ENCODE data around the gene VARS2.
"Not testable (repeated sequence)": the region's sequence is repeated elsewhere in the genome, so short reads cannot be mapped to it uniquely, and the experiment has no call there.

VARS2 gene

GRCh38 chr6:30898750-30899360 lies 15.2 kb upstream of the VARS2 start:
- DNase-seq (ENCODE audit: low read depth in 2 of 2): no peak

GRCh38 chr6:30900863-30901417 lies 13.1 kb upstream of the VARS2 start:
- DNase-seq (ENCODE audit: low read depth in 2 of 2): no peak

GRCh38 chr6:30901436-30901835 lies 12.6 kb upstream of the VARS2 start:
- no peak for DNase-seq (ENCODE audit: low read depth in 2 of 2)

GRCh38 chr6:30902196-30902595 lies 11.8 kb upstream of the VARS2 start:
- DNase-seq (ENCODE audit: low read depth in 2 of 2): not testable (repeated sequence)

GRCh38 chr6:30902709-30903108 lies 11.3 kb upstream of the VARS2 start:
- no peak for DNase-seq (ENCODE audit: low read depth in 2 of 2)

- DNase-seq (ENCODE audit: low read depth in 2 of 2): no peak
Measured at GRCh38 chr6:30903236-30903635, 10.8 kb upstream of the VARS2 start.

- DNase-seq (ENCODE audit: low read depth in 2 of 2): not testable (repeated sequence)
Measured at GRCh38 chr6:30907290-30907757, 6.7 kb upstream of the VARS2 start.

GRCh38 chr6:30907758-30908591 lies 6.1 kb upstream of the VARS2 start, which contains the start of gene GTF2H4:
Gene GTF2H4 (plus strand): TSS chr6:30908207.
- DNase-seq (ENCODE audit: low read depth in 2 of 2): peak; percentile 96 to 97

GRCh38 chr6:30908700-30909099 lies 5.3 kb upstream of the VARS2 start:
- no peak for DNase-seq (ENCODE audit: low read depth in 2 of 2)

GRCh38 chr6:30910473-30910872 lies 3.6 kb upstream of the VARS2 start:
- not testable (repeated sequence) for DNase-seq (ENCODE audit: low read depth in 2 of 2)

- no peak for DNase-seq (ENCODE audit: low read depth in 2 of 2)
Measured at GRCh38 chr6:30912746-30913520, 1.1 kb upstream of the VARS2 start.

GRCh38 chr6:30913721-30914075 lies 340 bp upstream of the VARS2 start:
- no peak for DNase-seq (ENCODE audit: low read depth in 2 of 2)

- DNase-seq (ENCODE audit: low read depth in 2 of 2): no peak
Measured at GRCh38 chr6:30914854-30915590, 984 bp downstream of the VARS2 start.

GRCh38 chr6:30915591-30915946 lies 1.5 kb downstream of the VARS2 start:
- peak; percentile 36 to 45 for DNase-seq (ENCODE audit: low read depth in 2 of 2)

- no peak for DNase-seq (ENCODE audit: low read depth in 2 of 2)
Measured at GRCh38 chr6:30917041-30917440, 3.0 kb downstream of the VARS2 start.

GRCh38 chr6:30917487-30917886 lies 3.4 kb downstream of the VARS2 start:
- no peak for DNase-seq (ENCODE audit: low read depth in 2 of 2)

- DNase-seq (ENCODE audit: low read depth in 2 of 2): no peak
Measured at GRCh38 chr6:30918670-30919069, 4.6 kb downstream of the VARS2 start.

GRCh38 chr6:30922447-30922852 lies 8.4 kb downstream of the VARS2 start:
- no peak for DNase-seq (ENCODE audit: low read depth in 2 of 2)

- DNase-seq (ENCODE audit: low read depth in 2 of 2): not testable (repeated sequence)
Measured at GRCh38 chr6:30924040-30924627, 10.1 kb downstream of the VARS2 start.

GRCh38 chr6:30926644-30927043 lies 12.6 kb downstream of the VARS2 start:
- no peak for DNase-seq (ENCODE audit: low read depth in 2 of 2)

GRCh38 chr6:30927080-30927479 lies 13.0 kb downstream of the VARS2 start:
- DNase-seq (ENCODE audit: low read depth in 2 of 2): not testable (repeated sequence)
